Activated CD4-positive, alpha-beta T cell treated with anti-CD3 and anti-CD28 coated beads for 36 hours (primary cell): ENCODE results near the gene PARD6A. TPM values are rescaled to one million over a fixed set of nuclear protein-coding genes. Genes with fewer than 3 reads are reported as not detected.

Experiments used
- ATAC-seq: fragments of 200-7000 bp; cut with Tn5 transposase; one replicate; pipeline ENCODE4 v1.10.0; 2021; ENCODE audit warnings: mild to moderate bottlenecking, moderate library complexity
- CTCF ChIA-PET: fragments of 350-600 bp; sonication (Branson Sonifier 250); formaldehyde crosslinking; loops from one replicate; lab custom pipeline; 2021; ENCODE audit warnings: antibody characterized with exemption; lab: Charles Lee
- POLR2A ChIA-PET: fragments of 350-600 bp; sonication (Branson Sonifier 250); formaldehyde crosslinking; loops from one replicate; lab custom pipeline; 2021; ENCODE audit warnings: antibody characterized with exemption, inconsistent platforms; lab: Charles Lee
- DNase-seq: peaks from one replicate; pipeline ENCODE4 v3.0.0-alpha.2; 2020
- H3K27ac Mint-ChIP-seq: one replicate; pipeline ENCODE4 v1.8.0; 2021; ENCODE audit warnings: mixed read lengths
- H3K27me3 Mint-ChIP-seq: one replicate; pipeline ENCODE4 v1.8.0; 2021; ENCODE audit warnings: mixed read lengths
- H3K36me3 Mint-ChIP-seq: one replicate; pipeline ENCODE4 v1.8.0; 2021; ENCODE audit warnings: low read depth, mixed read lengths
- H3K4me1 Mint-ChIP-seq: one replicate; pipeline ENCODE4 v1.8.0; 2021; ENCODE audit warnings: mixed read lengths
- H3K4me3 Mint-ChIP-seq: one replicate; pipeline ENCODE4 v1.8.0; 2021; ENCODE audit warnings: mild to moderate bottlenecking, moderate library complexity, mixed read lengths
- H3K9me3 Mint-ChIP-seq: one replicate; pipeline ENCODE4 v1.8.0; 2021; ENCODE audit warnings: low read depth, mixed read lengths
- intact Hi-C, 2 experiments: fragments of 100-400 bp; cut with DNase I in 1 of 2; cut with micrococcal nuclease in 1 of 2; formaldehyde crosslinking; loops; one replicate each; pipeline versions ENCODE4 v1.14.2 to v1.15.1; 2022 to 2024; cut with DNase I, micrococcal nuclease
- total RNA-seq, 2 experiments: library from RNA; stranded (reverse); gene quantifications; one replicate each; pipeline ENCODE4 v1.2.3, GENCODE V29; 2021

Gene PARD6A
- total RNA-seq, 2 experiments from 2014 or later: 7.8 to 8.7 TPM

DNA sequence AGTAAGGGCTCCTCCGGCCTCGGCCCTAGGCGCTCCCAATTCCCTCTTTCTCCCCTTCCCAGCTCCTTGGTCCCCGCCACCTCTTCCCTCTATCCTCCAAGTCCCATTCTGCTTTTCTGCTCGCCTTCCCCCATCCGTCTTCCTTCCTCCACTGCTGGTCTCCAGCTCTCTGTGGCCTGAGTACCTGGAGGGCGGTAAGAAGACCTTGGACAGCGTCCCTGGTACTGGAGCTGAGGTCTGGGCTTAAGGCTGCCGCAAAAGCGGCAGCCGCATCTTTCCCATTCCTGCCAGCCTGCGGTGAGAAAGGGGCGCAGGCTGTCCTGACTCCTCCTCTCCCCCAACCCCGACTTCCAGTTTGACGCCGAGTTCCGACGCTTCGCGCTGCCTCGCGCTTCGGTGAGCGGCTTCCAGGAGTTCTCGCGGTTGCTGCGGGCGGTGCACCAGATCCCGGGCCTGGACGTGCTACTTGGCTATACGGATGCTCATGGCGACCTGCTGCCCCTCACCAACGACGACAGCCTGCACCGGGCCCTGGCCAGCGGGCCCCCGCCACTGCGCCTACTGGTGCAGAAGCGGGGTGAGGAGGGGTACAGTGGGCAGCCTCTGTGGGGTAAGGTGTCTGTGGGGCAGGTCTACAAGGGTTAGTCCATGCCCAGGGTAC is 471 bp downstream of the PARD6A start:
- ATAC-seq: no peak
- H3K36me3 Mint-ChIP-seq: peaks cover 23% of the 10 kb centered on the region
- DNase-seq: peak; percentile 58
- H3K27ac Mint-ChIP-seq: peak overlapping the region; percentile 53
- H3K4me1 Mint-ChIP-seq: peaks cover 25% of the 10 kb centered on the region
- POLR2A ChIA-PET: interaction anchor here (0.6 to 1.5 kb wide), 2 partner anchors 10 to 639 kb away, joined by 3 to 6 read pairs; no protein-coding TSS in a partner anchor
- no peaks in the 10 kb centered on the region for H3K27me3 Mint-ChIP-seq
- CTCF ChIA-PET: interaction anchor here (0.6 to 7.4 kb wide), 9 partner anchors 9 to 257 kb away, joined by 3 to 77 read pairs (median 4); partner anchors contain the start of genes CARMIL2 and CTCF
- H3K9me3 Mint-ChIP-seq: no peaks in the 10 kb centered on the region
- intact Hi-C loops: loop anchor here (2.0 to 5.0 kb wide), 6 partner anchors 114 to 1526 kb away; partner anchors contain the start of genes AGRP (in 1 of the 2), ATP6V0D1 (in 1 of the 2), FHOD1 (in 1 of the 2) and HSF4 (in 1 of the 2)
- H3K4me3 Mint-ChIP-seq: peak overlapping the region; percentile 90

DNA sequence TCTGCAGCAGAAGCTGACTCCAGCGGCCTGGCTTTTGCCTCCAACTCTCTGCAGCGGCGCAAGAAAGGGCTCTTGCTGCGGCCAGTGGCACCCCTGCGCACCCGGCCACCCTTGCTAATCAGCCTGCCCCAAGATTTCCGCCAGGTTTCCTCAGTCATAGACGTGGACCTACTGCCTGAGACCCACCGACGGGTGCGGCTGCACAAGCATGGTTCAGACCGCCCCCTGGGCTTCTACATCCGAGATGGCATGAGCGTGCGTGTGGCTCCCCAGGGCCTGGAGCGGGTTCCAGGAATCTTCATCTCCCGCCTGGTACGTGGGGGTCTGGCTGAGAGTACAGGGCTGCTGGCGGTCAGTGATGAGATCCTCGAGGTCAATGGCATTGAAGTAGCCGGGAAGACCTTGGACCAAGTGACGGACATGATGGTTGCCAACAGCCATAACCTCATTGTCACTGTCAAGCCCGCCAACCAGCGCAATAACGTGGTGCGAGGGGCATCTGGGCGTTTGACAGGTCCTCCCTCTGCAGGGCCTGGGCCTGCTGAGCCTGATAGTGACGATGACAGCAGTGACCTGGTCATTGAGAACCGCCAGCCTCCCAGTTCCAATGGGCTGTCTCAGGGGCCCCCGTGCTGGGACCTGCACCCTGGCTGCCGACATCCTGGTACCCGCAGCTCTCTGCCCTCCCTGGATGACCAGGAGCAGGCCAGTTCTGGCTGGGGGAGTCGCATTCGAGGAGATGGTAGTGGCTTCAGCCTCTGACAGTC is 1.3 kb downstream of the PARD6A start:
- DNase-seq (no peak), ATAC-seq (no peak)
- Mint-ChIP-seq H3K27ac (no peak overlapping the region), H3K4me3 (peak overlapping the region; percentile 90), H3K4me1 (peaks cover 26% of the 10 kb centered on the region), H3K36me3 (peaks cover 22% of the 10 kb centered on the region), H3K9me3 (no peaks in the 10 kb centered on the region), H3K27me3 (no peaks in the 10 kb centered on the region)
- intact Hi-C loops: loop anchor here (2.0 to 5.0 kb wide), 6 partner anchors 115 to 1525 kb away; partner anchors contain the start of genes AGRP (in 1 of the 2), ATP6V0D1 (in 1 of the 2), FHOD1 (in 1 of the 2) and HSF4 (in 1 of the 2)
- CTCF ChIA-PET: interaction anchor here (0.6 to 7.4 kb wide), 13 partner anchors 10 to 172 kb away, joined by 3 to 77 read pairs (median 4); partner anchors contain the start of genes CARMIL2 and CTCF
- POLR2A ChIA-PET: interaction anchor here (1.2 kb wide), 1 partner anchor 101 kb away, joined by 4 read pairs; no protein-coding TSS in a partner anchor

DNA sequence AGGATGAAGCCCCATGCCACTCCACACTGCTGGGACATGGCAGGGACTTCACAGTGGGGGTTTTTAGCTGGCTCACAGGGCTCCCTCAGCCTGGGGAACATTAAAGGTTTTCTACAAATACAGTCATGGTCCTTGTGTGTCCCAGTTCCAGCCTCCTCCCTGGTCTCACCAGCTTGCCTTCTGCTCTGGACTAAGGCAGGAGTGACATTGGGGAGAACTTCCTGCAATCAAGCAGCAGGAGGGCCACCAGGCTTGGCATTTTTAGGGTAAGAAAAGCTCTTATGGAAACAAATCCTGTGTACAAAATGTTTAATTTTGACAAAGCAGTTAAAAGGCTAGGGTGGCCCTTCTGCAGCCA is 1.9 kb downstream of the PARD6A start:
- intact Hi-C loops: loop anchor here (5.0 kb wide), 5 partner anchors 115 to 1525 kb away; partner anchors contain the start of genes AGRP (in 1 of the 2), ATP6V0D1 (in 1 of the 2), FHOD1 (in 1 of the 2) and HSF4 (in 1 of the 2)
- H3K4me3 Mint-ChIP-seq: no peak overlapping the region
- ChIA-PET POLR2A (interaction anchor here (1.2 kb wide), 1 partner anchor 101 kb away, joined by 4 read pairs; no protein-coding TSS in a partner anchor), CTCF (interaction anchor here (0.6 to 7.4 kb wide), 17 partner anchors 11 to 436 kb away, joined by 3 to 77 read pairs (median 4); partner anchors contain the start of genes ATP6V0D1, CARMIL2, CTCF and TMEM208)
- ATAC-seq (no peak), DNase-seq (no peak)
- H3K9me3 Mint-ChIP-seq: no peaks in the 10 kb centered on the region
- peaks cover 32% of the 10 kb centered on the region for H3K4me1 Mint-ChIP-seq
- peaks cover 22% of the 10 kb centered on the region for H3K36me3 Mint-ChIP-seq
- H3K27ac Mint-ChIP-seq: no peak overlapping the region
- no peaks in the 10 kb centered on the region for H3K27me3 Mint-ChIP-seq

DNA sequence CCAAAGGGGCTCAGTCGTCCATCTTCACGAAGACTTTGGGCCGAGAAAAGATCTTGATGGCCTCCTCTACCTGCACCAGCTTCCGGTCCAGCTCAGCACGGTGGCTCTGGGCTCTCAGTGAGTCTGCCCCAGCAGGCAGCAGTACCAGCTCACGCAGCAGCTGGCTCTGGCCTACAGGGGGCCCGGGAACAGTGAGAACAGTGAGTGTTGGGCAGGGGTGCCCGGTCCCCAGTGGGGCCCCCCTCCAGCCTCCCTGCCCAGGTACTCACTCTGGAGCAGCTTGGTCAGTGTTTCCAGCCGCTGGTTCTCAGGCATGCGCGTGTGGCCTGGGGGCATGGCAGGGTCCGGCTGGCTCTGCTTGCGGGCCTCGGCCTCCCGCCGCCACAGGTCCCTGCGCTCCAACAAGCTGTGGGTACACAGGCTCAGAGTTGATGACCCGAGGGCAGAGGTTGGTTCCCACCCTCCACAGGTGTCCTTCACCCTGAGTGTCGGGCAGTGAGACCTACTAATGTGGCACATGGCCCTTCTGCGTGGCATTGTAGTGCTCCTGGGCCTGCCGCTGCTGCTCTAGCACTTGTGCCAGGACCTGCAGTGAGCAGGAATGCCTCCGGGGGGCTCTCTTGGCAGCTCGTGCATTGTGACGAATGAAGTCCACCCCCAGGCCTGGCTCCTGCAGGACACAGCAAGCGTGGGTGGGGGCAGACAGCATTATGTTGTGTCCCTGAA is 2.6 kb downstream of the PARD6A start:
- ChIA-PET CTCF (interaction anchor here (0.6 to 7.4 kb wide), 18 partner anchors 10 to 436 kb away, joined by 3 to 77 read pairs (median 4); partner anchors contain the start of genes ATP6V0D1, CARMIL2, CTCF and TMEM208), POLR2A (interaction anchor here (0.5 to 1.2 kb wide), 3 partner anchors 96 to 269 kb away, joined by 3 to 5 read pairs (median 4); no protein-coding TSS in a partner anchor)
- H3K4me1 Mint-ChIP-seq: peaks cover 32% of the 10 kb centered on the region
- DNase-seq (peak; percentile 73), ATAC-seq (no peak)
- H3K27ac Mint-ChIP-seq: no peak overlapping the region
- peaks cover 19% of the 10 kb centered on the region for H3K36me3 Mint-ChIP-seq
- H3K27me3 Mint-ChIP-seq: no peaks in the 10 kb centered on the region
- no peak overlapping the region for H3K4me3 Mint-ChIP-seq
- H3K9me3 Mint-ChIP-seq: no peaks in the 10 kb centered on the region
- intact Hi-C loops: loop anchor here (5.0 kb wide), 5 partner anchors 116 to 1524 kb away; partner anchors contain the start of genes AGRP (in 1 of the 2), ATP6V0D1 (in 1 of the 2), FHOD1 (in 1 of the 2) and HSF4 (in 1 of the 2)

DNA sequence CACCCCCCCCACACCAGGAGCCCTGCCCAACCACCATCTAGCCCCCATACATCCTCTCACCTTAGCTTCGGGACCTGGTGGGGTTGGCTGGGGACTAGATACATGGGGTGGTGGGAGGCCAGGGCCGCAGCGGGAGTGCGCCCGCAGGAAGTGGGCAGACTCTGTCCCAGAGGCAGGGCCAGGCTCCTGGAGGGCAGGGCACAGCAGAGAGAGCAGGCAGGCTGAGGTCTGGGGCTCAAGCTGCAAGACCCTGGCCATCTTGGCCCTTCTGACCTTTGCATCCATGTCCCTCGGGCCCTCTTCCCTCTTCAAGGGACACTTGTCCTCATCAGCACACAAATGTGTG is 3.1 kb downstream of the PARD6A start:
- Mint-ChIP-seq H3K4me3 (no peak overlapping the region), H3K9me3 (no peaks in the 10 kb centered on the region), H3K27ac (no peak overlapping the region), H3K4me1 (peaks cover 26% of the 10 kb centered on the region), H3K36me3 (peaks cover 16% of the 10 kb centered on the region), H3K27me3 (no peaks in the 10 kb centered on the region)
- ChIA-PET CTCF (interaction anchor here (0.5 to 10.5 kb wide), 15 partner anchors 9 to 577 kb away, joined by 3 to 99 read pairs (median 7); partner anchors contain the start of genes ATP6V0D1, CARMIL2, CTCF and TMEM208), POLR2A (interaction anchor here (0.5 to 0.9 kb wide), 2 partner anchors 96 to 269 kb away, joined by 3 to 5 read pairs; no protein-coding TSS in a partner anchor)
- no peak for DNase-seq
- ATAC-seq: no peak
- intact Hi-C loops: loop anchor here (5.0 kb wide), 5 partner anchors 117 to 1523 kb away; partner anchors contain the start of genes AGRP (in 1 of the 2), ATP6V0D1 (in 1 of the 2), FHOD1 (in 1 of the 2) and HSF4 (in 1 of the 2)

DNA sequence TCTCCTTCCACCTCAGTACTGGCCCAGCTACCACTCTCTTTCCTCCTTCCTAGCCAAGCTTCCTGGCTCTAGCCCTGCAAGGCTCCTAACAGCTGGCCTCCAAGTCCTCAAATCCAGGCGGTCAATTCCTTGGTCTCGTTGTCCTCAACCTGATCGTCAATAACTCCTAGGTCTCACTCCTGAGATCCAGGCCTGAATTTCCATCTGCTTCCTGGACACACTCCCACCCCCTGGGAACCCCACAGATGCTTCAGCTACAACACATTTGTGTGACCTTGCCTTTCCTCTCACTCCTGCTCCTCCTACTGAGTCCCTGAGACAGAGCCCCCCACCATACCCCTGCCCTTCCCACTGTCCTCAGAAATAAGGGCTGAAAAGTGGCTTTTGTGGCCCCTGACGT is 3.5 kb downstream of the PARD6A start:
- intact Hi-C loops: loop anchor here (5.0 kb wide), 5 partner anchors 117 to 1523 kb away; partner anchors contain the start of genes AGRP (in 1 of the 2), ATP6V0D1 (in 1 of the 2), FHOD1 (in 1 of the 2) and HSF4 (in 1 of the 2)
- ChIA-PET POLR2A (interaction anchor here (0.5 to 0.9 kb wide), 2 partner anchors 97 to 268 kb away, joined by 3 to 5 read pairs; no protein-coding TSS in a partner anchor), CTCF (interaction anchor here (0.5 to 10.5 kb wide), 12 partner anchors 9 to 577 kb away, joined by 3 to 99 read pairs (median 7); partner anchors contain the start of genes ATP6V0D1, CARMIL2, CTCF and TMEM208)
- ATAC-seq (no peak), DNase-seq (no peak)
- peaks cover 23% of the 10 kb centered on the region for H3K4me1 Mint-ChIP-seq
- H3K36me3 Mint-ChIP-seq: peaks cover 12% of the 10 kb centered on the region
- H3K27ac Mint-ChIP-seq: no peak overlapping the region
- no peak overlapping the region for H3K4me3 Mint-ChIP-seq
- no peaks in the 10 kb centered on the region for H3K9me3 Mint-ChIP-seq
- H3K27me3 Mint-ChIP-seq: no peaks in the 10 kb centered on the region

DNA sequence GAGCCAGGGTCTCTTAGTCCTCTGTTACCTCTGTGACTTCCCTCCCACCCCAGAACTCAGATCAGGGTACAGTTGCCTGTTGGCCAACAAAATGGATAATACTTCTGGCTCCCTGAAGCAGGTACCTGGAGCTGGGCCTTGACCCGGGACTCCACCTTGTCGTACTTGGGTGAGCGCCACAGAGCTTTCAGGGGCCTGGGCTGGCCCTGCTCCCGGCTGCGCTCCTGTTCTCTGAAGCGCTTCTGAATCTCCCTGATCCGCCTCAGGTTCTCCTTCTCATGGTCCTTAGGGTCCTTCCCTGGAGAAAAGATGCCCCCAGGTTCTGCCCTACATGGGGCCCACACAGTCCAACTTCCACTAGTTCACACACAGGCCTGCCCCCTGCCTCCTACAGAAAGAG is 4.1 kb downstream of the PARD6A start:
- Mint-ChIP-seq H3K27me3 (no peaks in the 10 kb centered on the region), H3K4me3 (no peak overlapping the region), H3K27ac (no peak overlapping the region), H3K4me1 (peaks cover 23% of the 10 kb centered on the region), H3K9me3 (no peaks in the 10 kb centered on the region), H3K36me3 (peaks cover 9% of the 10 kb centered on the region)
- CTCF ChIA-PET: interaction anchor here (2.2 to 10.5 kb wide), 5 partner anchors 8 to 183 kb away, joined by 6 to 99 read pairs (median 13); partner anchors contain the start of genes ATP6V0D1 and CTCF
- POLR2A ChIA-PET: no interaction called here
- DNase-seq: no peak
- no peak for ATAC-seq
- intact Hi-C loops: loop anchor here (5.0 kb wide), 5 partner anchors 118 to 1522 kb away; partner anchors contain the start of genes AGRP (in 1 of the 2), ATP6V0D1 (in 1 of the 2), FHOD1 (in 1 of the 2) and HSF4 (in 1 of the 2)

DNA sequence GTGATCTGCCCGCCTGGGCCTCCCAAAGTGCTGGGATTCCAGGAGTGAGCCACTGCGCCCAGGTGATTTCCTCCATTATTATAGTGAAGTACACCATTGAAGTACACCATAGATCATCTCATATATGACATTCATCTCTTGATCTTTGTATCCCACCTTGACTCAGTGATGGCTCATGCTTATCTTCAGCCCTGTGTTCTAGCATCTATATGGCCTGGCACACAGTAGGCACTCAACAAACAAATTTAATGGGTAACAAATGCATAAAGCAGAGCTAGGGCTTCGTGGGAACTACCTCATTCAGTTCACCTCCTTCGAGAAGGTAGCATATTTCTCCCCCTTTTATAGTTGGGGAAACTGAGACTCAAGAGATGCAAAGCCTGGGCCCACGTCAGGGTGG is 4.8 kb downstream of the PARD6A start:
- ChIA-PET POLR2A (interaction anchor here (0.6 kb wide), 1 partner anchor 179 kb away, joined by 3 read pairs; no protein-coding TSS in a partner anchor), CTCF (interaction anchor here (0.5 to 10.5 kb wide), 7 partner anchors 7 to 421 kb away, joined by 3 to 99 read pairs (median 4); partner anchors contain the start of genes ATP6V0D1 and CTCF)
- Mint-ChIP-seq H3K4me3 (peak overlapping the region; percentile 73), H3K36me3 (peaks cover 9% of the 10 kb centered on the region), H3K4me1 (peaks cover 23% of the 10 kb centered on the region), H3K9me3 (no peaks in the 10 kb centered on the region), H3K27ac (peak overlapping the region; percentile 47), H3K27me3 (no peaks in the 10 kb centered on the region)
- DNase-seq (no peak), ATAC-seq (no peak)
- intact Hi-C loops: no loop called here

DNA sequence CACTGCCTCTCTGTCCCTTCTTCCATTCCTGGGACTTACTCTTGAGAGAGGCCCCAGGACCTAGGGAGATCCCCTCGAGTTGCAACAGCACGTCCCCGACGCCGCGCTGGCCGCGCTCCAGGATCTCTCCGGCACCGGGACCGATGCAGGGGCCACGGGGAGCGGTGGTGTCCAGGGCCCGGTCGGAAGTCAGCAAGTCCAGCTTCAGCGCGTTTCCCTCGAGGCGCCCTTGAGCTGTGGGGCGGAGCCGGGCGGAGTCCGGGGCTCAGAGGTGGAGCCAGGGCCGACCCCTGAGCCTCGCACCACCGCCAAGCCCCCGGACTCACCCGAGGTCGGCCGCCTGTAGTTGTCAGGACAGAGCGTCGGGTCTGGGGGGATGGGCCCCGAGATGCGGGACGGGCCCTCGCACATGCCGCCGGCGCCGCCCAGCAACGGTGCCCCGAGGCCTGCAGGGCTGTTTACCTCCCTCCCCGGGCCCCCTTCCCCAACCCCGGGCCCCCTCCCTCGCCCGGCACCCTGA is 5.3 kb downstream of the PARD6A start:
- H3K9me3 Mint-ChIP-seq: no peaks in the 10 kb centered on the region
- H3K36me3 Mint-ChIP-seq: peaks cover 9% of the 10 kb centered on the region
- H3K27me3 Mint-ChIP-seq: no peaks in the 10 kb centered on the region
- POLR2A ChIA-PET: interaction anchor here (0.6 kb wide), 1 partner anchor 75 kb away, joined by 4 read pairs; no protein-coding TSS in a partner anchor
- H3K4me3 Mint-ChIP-seq: peak overlapping the region; percentile 78
- intact Hi-C loops: loop anchor here in 1 of 2 experiments (1.0 to 2.0 kb wide), 4 partner anchors 53 to 185 kb away; partner anchors contain the start of genes ATP6V0D1, CTCF and GFOD2
- no peak overlapping the region for H3K27ac Mint-ChIP-seq
- DNase-seq (peak; percentile 53), ATAC-seq (peak; percentile 5)
- CTCF ChIA-PET: interaction anchor here (0.5 to 10.5 kb wide), 10 partner anchors 25 to 422 kb away, joined by 3 to 99 read pairs (median 7); partner anchors contain the start of genes ATP6V0D1 and CTCF
- peaks cover 23% of the 10 kb centered on the region for H3K4me1 Mint-ChIP-seq
